ENCODE results near the gene NAMPT. TPM values are rescaled to one million over a fixed set of nuclear protein-coding genes. Genes with fewer than 3 reads are reported as not detected.

Gene NAMPT
- total and polyA plus RNA-seq, 11 donors, result 34.4 to 573 (median 131) TPM

- no peak for ATAC-seq
- H3K4me1 ChIP-seq, result peaks cover 0 to 17% (median 10%) of the 10 kb centered on the region in 12 donors
- no peak overlapping the region for H3K4me3 ChIP-seq
- 85 to 92% (median 86%) methylated on average over 3 of the region's 3 CpGs for WGBS, 4 donors
- DNase-seq, result no peak
- H3K9me3 ChIP-seq, result no peaks in the 10 kb centered on the region
- H3K36me3 ChIP-seq, result no peaks in the 10 kb centered on the region
- H3K27ac ChIP-seq, result no peak overlapping the region
- intact Hi-C loops (cut with DNase I), result loop anchor here in 7 of 10 donors (5.0 to 10.0 kb wide), 6 partner anchors 110 to 880 kb away; partner anchors contain the start of gene HBP1 (in 1 of the 7)
- TF ChIP-seq, protein P1, sequence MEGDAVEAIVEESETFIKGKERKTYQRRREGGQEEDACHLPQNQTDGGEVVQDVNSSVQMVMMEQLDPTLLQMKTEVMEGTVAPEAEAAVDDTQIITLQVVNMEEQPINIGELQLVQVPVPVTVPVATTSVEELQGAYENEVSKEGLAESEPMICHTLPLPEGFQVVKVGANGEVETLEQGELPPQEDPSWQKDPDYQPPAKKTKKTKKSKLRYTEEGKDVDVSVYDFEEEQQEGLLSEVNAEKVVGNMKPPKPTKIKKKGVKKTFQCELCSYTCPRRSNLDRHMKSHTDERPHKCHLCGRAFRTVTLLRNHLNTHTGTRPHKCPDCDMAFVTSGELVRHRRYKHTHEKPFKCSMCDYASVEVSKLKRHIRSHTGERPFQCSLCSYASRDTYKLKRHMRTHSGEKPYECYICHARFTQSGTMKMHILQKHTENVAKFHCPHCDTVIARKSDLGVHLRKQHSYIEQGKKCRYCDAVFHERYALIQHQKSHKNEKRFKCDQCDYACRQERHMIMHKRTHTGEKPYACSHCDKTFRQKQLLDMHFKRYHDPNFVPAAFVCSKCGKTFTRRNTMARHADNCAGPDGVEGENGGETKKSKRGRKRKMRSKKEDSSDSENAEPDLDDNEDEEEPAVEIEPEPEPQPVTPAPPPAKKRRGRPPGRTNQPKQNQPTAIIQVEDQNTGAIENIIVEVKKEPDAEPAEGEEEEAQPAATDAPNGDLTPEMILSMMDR (IDR thresholded peaks at IDR 0.05), result no peak
- no peak for TF ChIP-seq POLR2A (IDR thresholded peaks at IDR 0.05)
- no peaks in the 10 kb centered on the region for H3K27me3 ChIP-seq
Measured at GRCh38 chr7:106287786-106288185, 3.0 kb upstream of the NAMPT start.

- TF ChIP-seq, protein P1 (IDR thresholded peaks at IDR 0.05), result no peak
- no peak for TF ChIP-seq POLR2A (IDR thresholded peaks at IDR 0.05)
- no peak for DNase-seq
Measured at GRCh38 chr7:106285855-106286492, 1.2 kb upstream of the NAMPT start.

GRCh38 chr7:106285051-106285854, 470 bp upstream of the NAMPT start:
- H3K27me3 ChIP-seq, result no peaks in the 10 kb centered on the region
- ATAC-seq (peak; percentile 95 to 98 (median 96)), DNase-seq (peak; percentile 96 to 99 (median 97))
- WGBS, 4 donors, result 0 to 1% (median 0%) methylated on average over 11 to 70 of the region's 70 CpGs
- intact Hi-C loops (cut with DNase I), result loop anchor here in 7 of 10 donors (1.0 to 10.0 kb wide), 11 partner anchors 68 to 882 kb away; partner anchors contain the start of gene HBP1 (in 1 of the 7)
- H3K27ac ChIP-seq, result peak overlapping the region; percentile 66 to 99 (median 95)
- H3K4me3 ChIP-seq, result peak overlapping the region; percentile 46 to 96 (median 78)
- H3K9me3 ChIP-seq, result no peaks in the 10 kb centered on the region
- peaks cover 0 to 41% (median 20%) of the 10 kb centered on the region in 12 donors for H3K4me1 ChIP-seq
- no peaks in the 10 kb centered on the region for H3K36me3 ChIP-seq
- TF ChIP-seq, protein P1 (IDR thresholded peaks at IDR 0.05), result peak in 1 of 12 donors; percentile 5
- peak in 1 of 2 donors; percentile 75 for TF ChIP-seq POLR2A (IDR thresholded peaks at IDR 0.05)

More at GRCh38 chr7:106285855-106286492, 1.2 kb upstream of the NAMPT start:
- ATAC-seq, result no peak
- H3K36me3 ChIP-seq, result no peaks in the 10 kb centered on the region
- H3K4me1 ChIP-seq, result peaks cover 0 to 34% (median 16%) of the 10 kb centered on the region in 12 donors
- intact Hi-C loops (cut with DNase I), result loop anchor here in 7 of 10 donors (1.0 to 10.0 kb wide), 11 partner anchors 69 to 881 kb away; partner anchors contain the start of gene HBP1 (in 1 of the 7)
- WGBS, 4 donors, result 29 to 40% (median 34%) methylated on average over 14 of the region's 14 CpGs
- H3K27me3 ChIP-seq, result no peaks in the 10 kb centered on the region
- no peaks in the 10 kb centered on the region for H3K9me3 ChIP-seq
- H3K4me3 ChIP-seq, result peak overlapping the region; percentile 38 to 96 (median 78)
- peak overlapping the region; percentile 66 to 99 (median 95) for H3K27ac ChIP-seq

Data from heart left ventricle (tissue), 16 donors.